Liver (tissue), 9 donors: Measurements from ENCODE around the gene PWWP3B. TPM values are rescaled to one million over a fixed set of nuclear protein-coding genes. Genes with fewer than 3 reads are reported as not detected.

ENCODE experiments used
- DNase-seq: peaks from one replicate; pipeline ENCODE4 v3.0.0-alpha.2; 2017; ENCODE audit warnings: low spot score
- H3K27ac ChIP-seq, 2 donors: one replicate each; pipeline ENCODE4 v1.7.0; 2013; ENCODE audit warnings: inconsistent platforms in 2 of 2, low read length in 2 of 2, control low read depth in 1 of 2, low read depth in 1 of 2, mild to moderate bottlenecking in 1 of 2
- H3K27me3 ChIP-seq, 4 donors: one replicate each; pipeline versions ENCODE4 v1.6.1 to v1.7.0; 2013; ENCODE audit warnings: low read length in 3 of 4, inconsistent platforms in 1 of 4, mild to moderate bottlenecking in 1 of 4, moderate library complexity in 1 of 4; ENCODE audit not compliant: control insufficient read depth in 4 of 4, insufficient read depth in 4 of 4
- H3K36me3 ChIP-seq, 4 donors: one replicate each; pipeline versions ENCODE4 v1.6.1 to v1.7.0; 2013; ENCODE audit warnings: low read length in 3 of 4, mild to moderate bottlenecking in 3 of 4, low read depth in 1 of 4, moderate library complexity in 1 of 4; ENCODE audit not compliant: control insufficient read depth in 4 of 4, insufficient read depth in 3 of 4
- H3K4me1 ChIP-seq, 4 donors: one replicate each; pipeline versions ENCODE4 v1.6.1 to v1.7.0; 2013; ENCODE audit warnings: low read length in 3 of 4, mild to moderate bottlenecking in 3 of 4, moderate library complexity in 1 of 4; ENCODE audit not compliant: control insufficient read depth in 4 of 4, insufficient read depth in 4 of 4
- H3K4me3 ChIP-seq, 3 donors: one replicate each; pipeline versions ENCODE4 v1.6.1 to v1.7.0; 2013; ENCODE audit warnings: low read length in 3 of 3, control low read depth in 1 of 3, low read depth in 1 of 3, mild to moderate bottlenecking in 1 of 3
- H3K9ac ChIP-seq, 2 donors: one replicate each; pipeline ENCODE4 v1.7.0; 2013; ENCODE audit warnings: low read length in 2 of 2, mild to moderate bottlenecking in 2 of 2, moderate library complexity in 2 of 2, control low read depth in 1 of 2, low read depth in 1 of 2
- H3K9me3 ChIP-seq, 4 donors: one replicate each; pipeline versions ENCODE4 v1.6.1 to v1.7.0; 2013; ENCODE audit warnings: low read length in 3 of 4; ENCODE audit not compliant: control insufficient read depth in 4 of 4
- ATF3 ChIP-seq: IDR thresholded peaks from 2 replicates; pipeline ENCODE4 v1.6.1; 2016; ENCODE audit warnings: antibody characterized with exemption
- CTCF ChIP-seq: fragments of 150-350 bp; IDR thresholded peaks from 2 replicates; pipeline ENCODE4 v1.5.1; 2017; ENCODE audit warnings: improper control_type of control experiment, low read depth, low read length; ENCODE audit not compliant: missing input control
- EGR1 ChIP-seq, 2 donors: IDR thresholded peaks; 2 replicates each; pipeline ENCODE4 v1.6.1; 2016 to 2018; ENCODE audit warnings: antibody characterized with exemption in 2 of 2, low read depth in 2 of 2
- FOXA1 ChIP-seq: IDR thresholded peaks from 2 replicates; pipeline ENCODE4 v1.6.1; 2016; ENCODE audit warnings: antibody characterized with exemption
- FOXA2 ChIP-seq: IDR thresholded peaks from 2 replicates; pipeline ENCODE4 v1.6.1; 2016; ENCODE audit warnings: antibody characterized with exemption
- GABPA ChIP-seq, 2 donors: IDR thresholded peaks in 1 of 2; conservative IDR thresholded peaks in 1 of 2; 2 replicates each; pipeline ENCODE4 v1.6.1; 2016; ENCODE audit warnings: antibody characterized with exemption in 2 of 2, mild to moderate bottlenecking in 1 of 2, moderate library complexity in 1 of 2
- HNF4A ChIP-seq, 2 donors: conservative IDR thresholded peaks; 2 replicates each; pipeline ENCODE4 v1.6.1; 2016; ENCODE audit warnings: antibody characterized with exemption in 2 of 2, mild to moderate bottlenecking in 2 of 2
- HNF4G ChIP-seq: IDR thresholded peaks from 2 replicates; pipeline ENCODE4 v1.6.1; 2016; ENCODE audit warnings: antibody characterized with exemption
- JUND ChIP-seq, 2 donors: IDR thresholded peaks; 2 replicates each; pipeline ENCODE4 v1.6.1; 2016; ENCODE audit warnings: antibody characterized with exemption in 2 of 2
- MAX ChIP-seq: IDR thresholded peaks from 2 replicates; pipeline ENCODE4 v1.6.1; 2016; ENCODE audit warnings: antibody characterized with exemption
- NR2F2 ChIP-seq: IDR thresholded peaks from 2 replicates; pipeline ENCODE4 v1.6.1; 2016; ENCODE audit warnings: antibody characterized with exemption
- RAD21 ChIP-seq, 2 donors: IDR thresholded peaks; 2 replicates each; pipeline ENCODE4 v1.6.1; 2016; ENCODE audit warnings: antibody characterized with exemption in 2 of 2, mild to moderate bottlenecking in 2 of 2
- REST ChIP-seq: IDR thresholded peaks from 2 replicates; pipeline ENCODE4 v1.6.1; 2016; ENCODE audit warnings: antibody characterized with exemption, mild to moderate bottlenecking
- RXRA ChIP-seq, 2 donors: IDR thresholded peaks; 2 replicates each; pipeline ENCODE4 v1.6.1; 2017 to 2018; ENCODE audit warnings: antibody characterized with exemption in 2 of 2, mild to moderate bottlenecking in 1 of 2
- SP1 ChIP-seq: IDR thresholded peaks from 2 replicates; pipeline ENCODE4 v1.6.1; 2018; ENCODE audit warnings: antibody characterized with exemption, mild to moderate bottlenecking
- TAF1 ChIP-seq: conservative IDR thresholded peaks from 2 replicates; pipeline ENCODE4 v1.6.1; 2016; ENCODE audit warnings: antibody characterized with exemption, mild to moderate bottlenecking
- YY1 ChIP-seq: IDR thresholded peaks from 2 replicates; pipeline ENCODE4 v1.6.1; 2016; ENCODE audit warnings: antibody characterized with exemption, mild to moderate bottlenecking
- ZBTB33 ChIP-seq: IDR thresholded peaks from 2 replicates; pipeline ENCODE4 v1.6.1; 2016; ENCODE audit warnings: antibody characterized with exemption
- WGBS: extraction: QIAGEN DNeasy Blood & Tissue Kit; methylation state at CpG from one replicate; pipeline ENCODE4 v1.1.7; 2013; 5-methylcytosine and 5-hydroxymethylcytosine counted together
- polyA plus RNA-seq, 2 donors: library from polyadenylated mRNA; stranded (reverse) in 1 of 2; unstranded in 1 of 2; fragments of 200-250 nt in 1 of 2; fragments of >200 nt in 1 of 2; fragmentation: Nextera tagmentation in 1 of 2; extraction: Ambion mirVana in 1 of 2; gene quantifications; one replicate each; pipeline versions ENCODE4 v1.2.1 to v1.2.3, GENCODE V29; 2013 to 2015
- total RNA-seq, 2 donors: library from RNA; depleted of rRNA; stranded (reverse); fragments of >200 nt; gene quantifications; one replicate each; pipeline ENCODE4 v1.2.3, GENCODE V29; 2014
- donor health status: healthy.
- donor health status: healthy.
- donor health status: healthy.
- donor health status: healthy.
- donor health status: healthy.

The PWWP3B gene
- total and polyA plus RNA-seq, 4 donors = 0.36 to 2.2 (median 1.4) TPM

- TF ChIP-seq YY1 = no peak
These were observed 9.8 kb downstream of the PWWP3B start (continued) for GRCh38 chrX:106177982-106178321.

- Histone ChIP-seq H3K27ac (no peak overlapping the region), H3K27me3 (no peaks in the 10 kb centered on the region), H3K36me3 (no peaks in the 10 kb centered on the region), H3K4me1 (no peaks in the 10 kb centered on the region), H3K4me3 (no peak overlapping the region), H3K9me3 (no peaks in the 10 kb centered on the region), H3K9ac (no peak overlapping the region)
- DNase-seq = no peak
- WGBS = 87% methylated on average over 5 of the region's 5 CpGs
- TF ChIP-seq JUND (IDR thresholded peaks at IDR 0.05) (no peak), MAX (no peak), HNF4G (no peak), ZBTB33 (no peak), HNF4A (conservative IDR thresholded peaks at IDR 0.05) (no peak), EGR1 (IDR thresholded peaks at IDR 0.05; ENCODE audit: low read depth in 2 of 2) (no peak), REST (no peak), YY1 (no peak), FOXA2 (no peak), SP1 (no peak), NR2F2 (no peak), TAF1 (no peak), RAD21 (IDR thresholded peaks at IDR 0.05) (no peak), CTCF (no peak), GABPA (IDR thresholded peaks at IDR 0.05 in 1 of 2, conservative IDR thresholded peaks at IDR 0.05 in 1 of 2) (no peak), ATF3 (no peak), RXRA (IDR thresholded peaks at IDR 0.05) (no peak), FOXA1 (no peak)
These were observed 10.7 kb downstream of the PWWP3B start for GRCh38 chrX:106178826-106179225.
